GM23338 (cell line): ENCODE results near the gene PHACTR1.

ENCODE experiments used
- CTCF ChIP-seq, 2 experiments: fragments of 200-600 bp in 1 of 2; sonication (generic) in 1 of 2; conservative IDR thresholded peaks; 2 replicates each; pipeline versions ENCODE4 v1.5.1 to v1.6.1; 2016 to 2017; ENCODE audit warnings: antibody characterized with exemption in 2 of 2, low read depth in 2 of 2, mild to moderate bottlenecking in 2 of 2, moderate library complexity in 1 of 2
- POLR2AphosphoS5 ChIP-seq: IDR thresholded peaks from 2 replicates; pipeline ENCODE4 v1.6.1; 2016; ENCODE audit warnings: antibody characterized with exemption, low read depth
- ZNF114 ChIP-seq: fragments of 250-450 bp; sonication (Bioruptor Pico); IDR thresholded peaks from 2 replicates; pipeline ENCODE4 v1.5.0; 2020; ENCODE audit warnings: mild to moderate bottlenecking, moderate library complexity
- ZNF331 ChIP-seq: fragments of 250-450 bp; sonication (Bioruptor Pico); IDR thresholded peaks from 2 replicates; pipeline ENCODE4 v1.5.0; 2020; ENCODE audit warnings: low read depth, mild to moderate bottlenecking, moderate library complexity

GRCh38 chr6:12937971-12938370, 221.4 kb downstream of the PHACTR1 start:
- TF ChIP-seq ZNF331 (CRISPR knock-in tag) (no peak), CTCF (conservative IDR thresholded peaks at IDR 0.05; ENCODE audit: low read depth in 2 of 2) (no peak), POLR2AphosphoS5 (no peak), ZNF114 (CRISPR knock-in tag) (no peak)
